EL (cell line): ENCODE results near the gene TTC7B.
A peak's percentile ranks its signal among the peaks of the same experiment; 100 is the strongest.

Source experiments
- DNase-seq: peaks from one replicate; pipeline ENCODE4 v3.0.0-alpha.2; 2016

The TTC7B gene

DNA sequence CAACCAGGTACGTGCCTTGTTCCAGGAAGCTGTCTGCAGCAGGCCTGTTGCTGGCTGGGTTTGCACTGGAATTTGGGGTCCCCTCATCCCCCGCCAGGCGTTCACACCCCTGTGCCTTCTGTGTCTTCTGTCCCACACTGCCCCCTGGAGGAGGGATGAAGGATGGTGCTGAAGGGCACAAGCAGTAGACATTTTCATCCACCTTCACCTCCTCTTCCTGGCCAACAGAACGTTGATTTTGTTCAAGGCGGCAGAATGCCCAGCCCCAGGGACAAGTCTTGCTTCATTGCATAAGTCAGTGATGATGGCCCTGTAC lies 297.3 kb downstream of the TTC7B start:
- peak; percentile 36 for DNase-seq

- no peak for DNase-seq
Observed at GRCh38 chr14:90518069-90518940, 297.9 kb downstream of the TTC7B start.

DNA sequence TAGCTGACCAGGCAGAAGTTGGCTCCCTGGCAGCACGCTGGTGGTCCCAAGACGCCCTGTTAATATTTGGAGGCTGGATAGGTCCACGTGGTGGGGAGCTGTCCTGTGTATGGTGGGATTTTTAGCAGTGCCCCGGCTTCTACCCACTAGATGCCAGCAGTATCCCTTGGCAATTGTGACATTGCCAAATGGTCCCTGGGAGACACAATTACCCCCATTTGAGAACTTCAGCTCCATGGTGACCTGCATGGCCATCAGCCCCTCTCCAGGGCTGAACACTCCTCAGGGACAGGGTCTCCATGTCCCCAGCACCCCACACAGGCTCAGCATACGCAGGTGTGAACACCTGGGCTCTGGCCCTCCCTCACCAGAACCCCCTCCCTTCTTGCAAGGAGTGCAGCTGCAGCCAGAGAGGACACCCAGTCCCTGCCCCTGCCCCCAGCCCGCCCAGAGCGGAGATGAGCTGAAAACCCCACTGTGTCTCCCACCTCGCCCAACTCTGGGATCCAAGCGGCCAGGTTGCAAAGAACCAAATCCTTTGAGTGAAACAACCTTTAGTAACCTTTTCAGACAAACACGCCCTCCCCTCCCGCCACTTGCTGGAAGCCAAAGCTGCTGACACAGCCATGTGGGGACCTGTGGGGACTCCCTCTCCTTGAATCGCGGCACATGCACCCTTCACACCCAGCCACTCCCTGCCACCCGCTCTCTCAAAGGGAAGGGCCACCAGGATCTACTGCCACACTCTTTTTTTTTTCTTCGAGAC lies 299.0 kb downstream of the TTC7B start:
- no peak for DNase-seq

DNA sequence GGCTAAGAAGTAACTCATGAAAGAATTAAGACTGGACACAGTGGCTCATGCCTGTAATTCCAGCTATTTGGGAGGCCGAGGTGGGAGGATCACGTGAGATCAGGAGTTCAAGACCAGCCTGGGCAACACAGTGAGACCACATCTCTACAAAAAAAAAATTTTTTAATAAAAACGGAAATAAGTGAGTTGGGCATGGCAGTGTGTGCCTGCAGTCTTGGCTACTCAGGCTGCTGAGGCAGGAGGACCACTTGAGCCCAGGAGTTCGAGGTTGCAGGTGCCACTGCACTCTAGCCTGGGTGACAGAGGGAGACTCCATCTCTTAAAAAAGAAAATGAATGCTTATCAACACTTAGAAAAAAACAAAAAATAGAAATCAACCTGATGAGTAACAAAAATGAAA lies 301.7 kb downstream of the TTC7B start:
- DNase-seq, result no peak

- no peak for DNase-seq
Observed at GRCh38 chr14:90514015-90514398, 302.2 kb downstream of the TTC7B start.

DNA sequence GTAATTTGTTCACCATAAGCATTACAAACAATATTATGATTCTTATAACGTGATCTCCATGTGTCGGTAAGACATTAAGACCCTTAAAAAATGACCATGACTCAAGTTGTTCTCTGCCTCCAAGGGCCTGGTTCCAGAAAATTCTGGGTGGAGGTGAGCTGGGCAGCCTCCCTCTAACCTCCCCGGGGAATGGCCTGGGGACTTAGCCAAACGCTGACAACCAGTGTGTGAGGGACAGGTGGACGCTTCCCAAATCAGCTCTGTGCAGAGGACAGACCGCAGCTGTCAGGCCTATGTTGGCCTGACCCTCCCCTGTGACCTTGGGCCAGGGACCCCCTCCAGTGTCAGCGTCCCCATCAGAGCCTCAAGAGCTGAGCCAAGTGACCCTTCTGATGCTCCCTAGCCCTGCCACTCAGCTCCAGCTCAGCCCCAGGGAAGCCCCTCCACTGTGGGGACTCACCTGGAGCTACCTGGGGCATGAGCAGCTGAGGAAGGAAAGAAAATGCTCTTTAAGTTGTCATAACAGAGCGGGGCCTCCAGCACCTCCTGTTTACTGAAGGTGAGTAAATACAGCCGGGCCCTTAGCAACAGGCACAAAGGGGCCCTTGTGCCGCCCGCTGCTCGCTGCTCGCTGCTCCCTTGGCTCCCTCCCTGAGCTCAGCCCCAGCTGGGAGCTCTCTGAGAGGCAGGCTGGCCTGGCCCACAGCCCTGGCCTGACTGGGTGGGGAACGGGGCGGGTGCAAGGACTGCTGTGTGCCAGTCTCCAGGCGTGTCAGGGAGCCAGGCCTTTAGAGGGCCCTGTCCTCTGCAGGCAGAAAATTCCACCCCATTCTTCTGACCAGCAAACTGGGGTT lies 302.8 kb downstream of the TTC7B start:
- DNase-seq, result no peak

GRCh38 chr14:90512329-90512991 lies 303.8 kb downstream of the TTC7B start:
- DNase-seq, result no peak

- no peak for DNase-seq
Observed at GRCh38 chr14:90511795-90512328, 304.4 kb downstream of the TTC7B start.

- no peak for DNase-seq
Observed at GRCh38 chr14:90511252-90511651, 305.0 kb downstream of the TTC7B start.

DNA sequence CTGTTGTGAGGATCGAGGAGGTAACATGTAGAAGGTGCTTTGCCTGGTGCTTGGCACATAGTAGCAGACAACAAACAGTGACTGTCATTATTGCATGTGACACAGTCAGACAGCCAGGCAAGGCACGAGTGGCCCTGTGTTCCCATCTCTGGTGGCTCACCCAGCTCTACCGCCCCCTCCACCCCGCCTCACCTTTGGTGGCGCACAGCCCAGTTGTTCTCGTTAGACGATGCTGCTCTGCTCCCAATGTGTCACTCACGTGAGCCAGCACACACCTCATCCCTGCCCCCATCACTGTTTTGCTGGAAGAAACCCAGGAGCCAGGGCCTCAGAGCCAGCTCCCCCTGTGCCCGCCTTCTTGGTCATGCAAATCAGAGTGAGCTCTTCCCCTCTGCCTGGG lies 306.1 kb downstream of the TTC7B start:
- no peak for DNase-seq

DNA sequence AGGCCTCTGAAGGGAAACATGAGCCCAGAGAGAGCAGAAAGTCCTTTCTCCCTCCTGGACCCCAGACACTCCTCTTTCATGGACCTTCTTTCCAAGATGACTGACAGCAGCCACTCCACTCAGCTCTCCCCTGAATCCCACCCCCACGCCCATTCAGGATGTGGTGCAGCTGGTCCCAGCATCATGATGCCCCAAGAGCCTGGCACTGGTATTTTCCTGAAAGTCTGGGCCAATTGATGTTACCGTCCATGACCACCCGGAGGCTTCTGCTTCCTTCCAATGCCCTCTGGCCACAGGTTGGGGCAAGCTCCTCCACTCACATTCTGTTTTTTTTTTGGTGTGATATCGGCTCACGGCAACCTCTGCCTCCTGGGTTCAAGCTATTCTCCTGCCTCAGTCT lies 306.8 kb downstream of the TTC7B start:
- no peak for DNase-seq

- DNase-seq, result no peak
Observed at GRCh38 chr14:90508536-90509254, 307.5 kb downstream of the TTC7B start.

DNA sequence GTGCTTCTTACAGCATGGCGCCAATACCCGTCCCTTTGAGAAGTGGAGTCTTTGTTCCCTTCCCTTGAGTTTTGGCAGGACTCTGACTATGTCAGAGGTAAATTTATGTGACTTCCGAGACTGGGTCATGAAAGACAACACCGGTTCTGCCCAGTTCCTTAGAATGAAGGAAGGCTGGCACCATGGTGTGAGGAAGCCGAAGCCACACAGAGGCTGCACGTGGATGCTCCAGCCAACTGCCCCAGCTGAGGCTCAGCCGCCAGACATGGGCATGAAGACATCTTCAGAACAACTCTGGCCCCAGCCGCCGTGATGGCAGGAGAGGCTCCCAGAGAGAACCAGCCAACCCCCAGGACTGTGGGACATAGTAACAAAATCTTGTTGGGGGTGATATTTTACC lies 308.2 kb downstream of the TTC7B start:
- DNase-seq, result no peak

DNA sequence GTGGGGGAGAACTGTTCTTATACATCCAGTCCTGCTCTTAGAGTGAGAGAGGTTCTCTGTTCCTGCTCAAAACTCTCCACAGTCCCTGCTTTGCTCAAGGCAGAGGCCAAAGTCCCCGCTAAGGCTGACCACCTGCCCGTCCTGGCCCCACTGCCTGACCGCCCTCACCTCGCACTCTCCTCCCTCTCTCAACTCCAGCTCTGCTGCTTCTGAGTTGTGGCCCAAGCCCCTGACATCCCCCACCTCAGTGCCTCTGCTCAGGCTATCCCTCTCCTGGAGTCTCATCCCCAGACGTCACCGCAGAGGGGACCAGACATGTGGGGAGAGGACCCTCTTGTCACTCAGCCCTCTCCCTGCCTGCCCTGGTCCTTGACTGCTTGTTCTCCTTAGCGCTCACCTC lies 308.8 kb downstream of the TTC7B start:
- no peak for DNase-seq

- DNase-seq, result no peak
Observed at GRCh38 chr14:90506748-90507147, 309.5 kb downstream of the TTC7B start.

- DNase-seq, result no peak
Observed at GRCh38 chr14:90505531-90505930, 310.7 kb downstream of the TTC7B start.

DNA sequence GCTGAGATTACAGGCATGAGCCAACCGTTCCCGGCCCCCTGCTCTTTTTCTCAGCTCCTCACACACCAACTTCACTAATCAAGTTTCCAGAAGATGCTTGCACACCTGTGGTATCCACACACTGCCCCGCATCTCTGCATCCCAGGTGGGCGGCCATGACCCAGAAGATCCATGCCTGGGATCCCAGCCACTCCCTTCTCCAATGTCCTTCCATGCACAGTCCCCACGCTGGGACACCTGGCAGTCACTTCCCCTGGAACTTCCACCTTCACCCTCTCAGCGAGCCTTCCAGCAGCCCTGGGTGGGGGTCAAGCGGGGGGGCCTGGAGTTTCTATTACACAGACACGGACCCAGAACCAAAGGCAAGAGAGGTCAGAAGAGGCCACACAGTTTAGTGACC lies 311.6 kb downstream of the TTC7B start:
- DNase-seq, result no peak

- no peak for DNase-seq
Observed at GRCh38 chr14:90503582-90503981, 312.6 kb downstream of the TTC7B start.

DNA sequence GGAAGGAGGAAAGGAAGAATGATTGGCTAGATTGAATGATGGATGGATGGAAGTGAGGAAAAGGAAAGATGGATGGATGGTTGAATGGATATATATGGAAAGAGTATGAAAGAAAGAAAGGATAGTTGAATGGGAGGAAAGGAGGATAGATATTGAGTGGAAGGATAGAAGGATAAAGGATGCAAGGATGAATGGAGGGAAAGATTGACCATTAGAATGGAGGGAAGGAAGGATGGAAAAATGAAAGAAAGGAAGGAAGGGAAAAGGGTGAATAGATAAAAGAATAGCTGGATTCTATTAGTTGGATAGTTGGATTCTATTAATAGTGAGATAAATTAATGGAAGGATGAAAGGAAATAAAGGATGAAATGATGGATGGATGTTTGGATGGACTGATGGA lies 313.5 kb downstream of the TTC7B start:
- no peak for DNase-seq

DNA sequence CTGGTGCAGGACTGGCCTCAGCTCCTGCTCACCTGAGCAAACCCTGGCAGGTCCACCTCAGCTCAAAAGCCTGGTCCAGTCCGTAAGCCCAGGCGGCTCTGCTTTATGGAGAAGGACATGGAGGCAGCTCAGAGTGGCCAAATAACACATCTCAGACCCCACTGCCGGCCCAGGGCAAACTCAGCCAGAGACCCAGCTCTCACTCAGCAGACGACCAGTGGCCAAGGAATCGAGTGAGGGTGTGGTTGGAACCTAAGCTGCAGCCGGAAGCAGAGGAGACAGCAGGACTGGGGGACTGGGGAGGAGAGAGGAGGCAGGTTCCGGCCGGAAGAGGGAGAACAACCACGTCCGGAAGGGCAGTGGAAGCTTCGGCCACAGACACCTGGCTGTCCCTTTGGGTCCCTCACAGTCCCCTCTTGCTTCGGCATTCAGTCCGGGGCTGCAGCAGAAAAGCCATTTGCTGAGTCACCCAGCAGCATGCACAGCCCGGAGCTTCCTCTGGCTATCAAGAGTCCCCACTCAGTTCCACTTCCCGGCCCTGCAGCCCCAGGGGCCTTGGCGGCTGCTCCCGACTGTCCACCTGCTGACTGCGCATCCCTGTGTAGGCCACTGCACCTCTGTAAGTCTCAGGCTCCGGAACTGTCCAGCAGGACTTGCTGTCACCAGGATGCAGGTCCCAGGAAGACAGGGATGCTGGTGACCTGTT lies 315.4 kb downstream of the TTC7B start:
- no peak for DNase-seq

DNA sequence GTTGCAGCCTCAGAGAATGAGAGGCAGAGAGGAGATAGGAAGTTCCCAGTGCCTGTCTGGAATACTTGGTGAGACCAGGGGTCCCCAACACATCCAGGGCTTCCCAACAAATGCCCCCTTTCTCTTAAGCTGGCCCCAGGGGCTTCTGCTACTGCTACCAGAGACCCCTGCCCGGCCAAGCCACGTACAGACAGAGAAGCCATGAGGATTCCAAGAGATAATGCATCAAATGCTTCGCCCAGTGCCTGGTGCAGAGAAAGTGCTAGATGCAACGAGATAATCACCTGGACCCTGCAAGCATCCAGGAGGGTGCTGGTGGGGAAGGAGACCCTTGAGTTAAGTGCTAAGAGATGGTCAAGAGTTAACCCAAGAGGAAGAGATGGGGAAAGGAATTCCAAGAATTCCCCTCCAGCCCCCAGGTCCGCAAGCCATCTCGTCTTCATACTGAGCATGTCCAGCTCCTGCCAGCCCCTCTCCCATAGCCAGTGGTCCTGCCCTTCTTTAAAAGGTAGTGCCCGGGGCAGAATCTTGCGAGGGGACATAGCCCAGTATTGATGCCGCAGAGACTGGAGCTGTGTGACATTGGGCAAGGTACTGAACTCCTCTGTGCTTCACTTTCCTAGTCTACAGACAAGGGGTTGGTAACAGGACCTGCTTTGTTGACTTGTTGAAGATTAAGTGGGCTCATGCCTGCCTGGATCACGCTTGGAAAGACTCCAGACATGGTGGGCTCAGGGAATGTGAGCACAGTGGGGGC lies 316.1 kb downstream of the TTC7B start:
- DNase-seq, result no peak
